H1 (cell line): ENCODE results near the gene TBC1D28. TPM values are rescaled to one million over a fixed set of nuclear protein-coding genes. Genes with fewer than 3 reads are reported as not detected.
"Not testable (repeated sequence)": the region's sequence is repeated elsewhere in the genome, so short reads cannot be mapped to it uniquely, and the experiment has no call there.

ENCODE experiments used
- CTCF ChIA-PET: fragments of 300-600 bp; sonication (Branson Sonifier 250); formaldehyde crosslinking; loops from one replicate; lab custom pipeline; 2021; ENCODE audit not compliant: partially characterized antibody; lab: Charles Lee
- POLR2A ChIA-PET: fragments of 300-600 bp; sonication (Branson Sonifier 250); formaldehyde crosslinking; loops from one replicate; lab custom pipeline; 2021; ENCODE audit warnings: inconsistent platforms; ENCODE audit not compliant: partially characterized antibody; lab: Charles Lee
- DNase-seq, 2 experiments: peaks; one replicate each; pipeline versions ENCODE4 v3.0.0 to v3.0.0-alpha.2; 2010 to 2022; ENCODE audit warnings: low spot score in 2 of 2, low read depth in 1 of 2, mixed read lengths in 1 of 2
- FAIRE-seq: peaks from 2 replicates; lab custom pipeline; 2011; peaks lifted over from hg19 to GRCh38; lab: Jason Lieb, UNC
- H2AFZ ChIP-seq: 2 replicates; pipeline ENCODE4 v1.8.1; 2012; ENCODE audit warnings: low read length, inconsistent platforms
- H2AK5ac ChIP-seq: 2 replicates; pipeline ENCODE4 v1.6.1; 2013; ENCODE audit warnings: low read depth, low read length
- H2BK120ac ChIP-seq: replicated peaks from 2 replicates; pipeline ENCODE3; 2013; ENCODE audit warnings: low read depth, low read length, inconsistent platforms
- H2BK12ac ChIP-seq: 2 replicates; pipeline ENCODE4 v1.6.1; 2013; ENCODE audit warnings: low read depth, low read length
- H2BK15ac ChIP-seq: 2 replicates; pipeline ENCODE4 v1.6.1; 2013; ENCODE audit warnings: low read length
- H2BK20ac ChIP-seq: 2 replicates; pipeline ENCODE4 v1.6.1; 2013; ENCODE audit warnings: low read length
- H2BK5ac ChIP-seq: 2 replicates; pipeline ENCODE4 v1.6.1; 2013; ENCODE audit warnings: low read depth, low read length
- H3K14ac ChIP-seq: 2 replicates; pipeline ENCODE4 v1.6.1; 2013; ENCODE audit warnings: inconsistent platforms; ENCODE audit not compliant: insufficient read length
- H3K18ac ChIP-seq: 2 replicates; pipeline ENCODE4 v1.6.1; 2013; ENCODE audit warnings: low read length; ENCODE audit errors: extremely low read depth
- H3K23ac ChIP-seq: 2 replicates; pipeline ENCODE4 v1.6.1; 2013; ENCODE audit warnings: inconsistent platforms; ENCODE audit not compliant: insufficient read length
- H3K23me2 ChIP-seq: 2 replicates; pipeline ENCODE4 v1.6.1; 2013; ENCODE audit warnings: low read depth, low read length
- H3K27ac ChIP-seq: 2 replicates; pipeline ENCODE4 v1.6.1; 2011; ENCODE audit warnings: low read depth, low read length, inconsistent platforms
- H3K27me3 ChIP-seq, 4 experiments: replicated peaks in 1 of 4; 1 replicate in 1 of 4; 2 replicates in 3 of 4; pipeline versions ENCODE4 v1.6.1 to v1.8.1; 2011 to 2013; ENCODE audit warnings: low read length in 3 of 4, mild to moderate bottlenecking in 3 of 4, inconsistent platforms in 2 of 4, mixed read lengths in 2 of 4, moderate library complexity in 1 of 4; ENCODE audit not compliant: control insufficient read depth in 3 of 4, insufficient read depth in 3 of 4; ENCODE audit errors: extremely low read depth in 1 of 4
- H3K36me3 ChIP-seq, 4 experiments: 2 replicates each; pipeline versions ENCODE4 v1.6.1 to v1.8.1; 2011 to 2013; ENCODE audit warnings: mild to moderate bottlenecking in 4 of 4, low read length in 3 of 4, moderate library complexity in 2 of 4, control low read depth in 1 of 4, inconsistent platforms in 1 of 4; ENCODE audit not compliant: insufficient read depth in 4 of 4, control insufficient read depth in 2 of 4
- H3K4ac ChIP-seq: replicated peaks from 2 replicates; pipeline ENCODE3; 2013; ENCODE audit warnings: low read length, low read depth, mixed read lengths, inconsistent platforms; ENCODE audit not compliant: insufficient read length
- H3K4me1 ChIP-seq, 4 experiments: replicated peaks in 1 of 4; 1 replicate in 1 of 4; 2 replicates in 3 of 4; pipeline versions ENCODE4 v1.6.1 to v1.8.1; 2011 to 2013; ENCODE audit warnings: low read length in 3 of 4, inconsistent platforms in 2 of 4, mixed read lengths in 1 of 4; ENCODE audit not compliant: insufficient read depth in 4 of 4, control insufficient read depth in 3 of 4
- H3K4me2 ChIP-seq, 2 experiments: 2 replicates each; pipeline versions ENCODE4 v1.6.1 to v1.8.1; 2011 to 2013; ENCODE audit warnings: low read depth in 2 of 2, low read length in 2 of 2, control low read depth in 1 of 2, inconsistent platforms in 1 of 2, mild to moderate bottlenecking in 1 of 2; ENCODE audit not compliant: insufficient read depth in 1 of 2
- H3K4me3 ChIP-seq, 4 experiments: fragments of 200-600, 300-600 bp in 1 of 4; sonication (generic), shearing (Covaris generic), sonication (Bioruptor Twin) in 1 of 4; 2 replicates each; pipeline versions ENCODE4 v1.5.1 to v1.8.1; 2011 to 2016; ENCODE audit warnings: low read length in 4 of 4, low read depth in 3 of 4, control low read depth in 2 of 4, inconsistent platforms in 2 of 4, mild to moderate bottlenecking in 2 of 4, mixed read lengths in 1 of 4, moderate library complexity in 1 of 4; ENCODE audit not compliant: insufficient read depth in 2 of 4; ENCODE audit errors: extremely low read depth in 1 of 4
- H3K56ac ChIP-seq: replicated peaks from 2 replicates; pipeline ENCODE3; 2013; ENCODE audit warnings: low read depth, mild to moderate bottlenecking, mixed read lengths, low read length, inconsistent platforms; ENCODE audit not compliant: insufficient read length
- H3K79me1 ChIP-seq: 2 replicates; pipeline ENCODE4 v1.6.1; 2013; ENCODE audit warnings: low read depth, low read length, control low read depth
- H3K79me2 ChIP-seq, 2 experiments: 2 replicates each; pipeline versions ENCODE4 v1.6.1 to v1.8.1; 2012 to 2013; ENCODE audit warnings: low read length in 2 of 2, mild to moderate bottlenecking in 2 of 2, inconsistent platforms in 1 of 2; ENCODE audit not compliant: insufficient read depth in 2 of 2, control insufficient read depth in 1 of 2
- H3K9ac ChIP-seq, 4 experiments: replicated peaks in 1 of 4; 1 replicate in 1 of 4; 2 replicates in 3 of 4; pipeline versions ENCODE4 v1.6.1 to v1.8.1; 2011 to 2013; ENCODE audit warnings: low read depth in 3 of 4, low read length in 3 of 4, control low read depth in 2 of 4, mild to moderate bottlenecking in 2 of 4, moderate library complexity in 2 of 4, inconsistent platforms in 1 of 4; ENCODE audit errors: extremely low read depth in 1 of 4
- H3K9me3 ChIP-seq, 2 experiments: 2 replicates each; pipeline versions ENCODE4 v1.6.1 to v1.8.1; 2012 to 2013; ENCODE audit warnings: mild to moderate bottlenecking in 2 of 2, moderate library complexity in 2 of 2, control low read depth in 1 of 2, inconsistent platforms in 1 of 2, low read depth in 1 of 2, low read length in 1 of 2, mixed read lengths in 1 of 2; ENCODE audit not compliant: insufficient read depth in 2 of 2
- H4K20me1 ChIP-seq, 2 experiments: replicated peaks in 1 of 2; 2 replicates each; pipeline versions ENCODE3 to v1.8.1; 2011 to 2013; ENCODE audit warnings: inconsistent platforms in 2 of 2, low read length in 2 of 2, mild to moderate bottlenecking in 1 of 2; ENCODE audit not compliant: insufficient read depth in 2 of 2, control insufficient read depth in 1 of 2
- H4K5ac ChIP-seq: 2 replicates; pipeline ENCODE4 v1.6.1; 2013; ENCODE audit warnings: low read length, low read depth, mixed read lengths, inconsistent platforms; ENCODE audit not compliant: insufficient read length
- H4K8ac ChIP-seq: 2 replicates; pipeline ENCODE4 v1.8.0; 2013; ENCODE audit warnings: mild to moderate bottlenecking, moderate library complexity, low read length, inconsistent platforms; ENCODE audit not compliant: insufficient read depth; ENCODE audit errors: extremely low read depth
- H4K91ac ChIP-seq: replicated peaks from 2 replicates; pipeline ENCODE3; 2013; ENCODE audit warnings: low read length, mixed read lengths, inconsistent platforms; ENCODE audit not compliant: insufficient read length
- WGBS, 2 experiments: shearing (Covaris generic) in 1 of 2; methylation state at CpG; one replicate each; pipeline versions ENCODE4 v1.1.6 to v1.1.7; 2013 to 2015; ENCODE audit warnings: low lambda C conversion rate in 2 of 2, mixed read lengths in 2 of 2, inconsistent platforms in 1 of 2, low coverage in 1 of 2, missing lambda C conversion rate in 1 of 2; ENCODE audit not compliant: insufficient replicate concordance in 2 of 2, insufficient coverage in 1 of 2, insufficient read length in 1 of 2; ENCODE audit errors: extremely low coverage in 1 of 2, missing lambda C conversion rate in 1 of 2; 5-methylcytosine and 5-hydroxymethylcytosine counted together
- long read RNA-seq, 2 experiments: library from RNA in 1 of 2; library from capped mRNA in 1 of 2; stranded (forward); transcript quantifications; one replicate each; pipeline ENCODE4 v2.0.0, GENCODE V29; 2021; ENCODE audit warnings: inconsistent platforms in 1 of 2
- polyA minus RNA-seq, 3 experiments: library from RNA; depleted of rRNA, polyadenylated mRNA; stranded (reverse); fragments of >200 nt; gene quantifications; 1 replicate in 2 of 3; 2 replicates in 1 of 3; pipeline ENCODE4 v1.2.3, GENCODE V29; 2011
- polyA plus RNA-seq, 7 experiments: library from polyadenylated mRNA; depleted of rRNA in 3 of 7; stranded (reverse) in 5 of 7; unstranded in 2 of 7; fragments of >200 nt in 5 of 7; fragments of 200-250 nt in 2 of 7; gene quantifications; 1 replicate in 5 of 7; 2 replicates in 1 of 7; 4 replicates in 1 of 7; pipeline versions ENCODE4 v1.2.1 to v1.2.3, GENCODE V29; 2011 to 2013; ENCODE audit warnings: missing spikeins in 2 of 7, mixed read lengths in 2 of 7
- total RNA-seq: library from RNA; stranded (reverse); fragmentation: NEBNext Ultra II Directional; extraction: Animal tissue kit (Norgen Biotek cat#: 25700); gene quantifications from 2 replicates; pipeline ENCODE4 v1.2.1, GENCODE V29; 2021

Gene TBC1D28
- not detected in 2 replicates for total RNA-seq
- polyA plus RNA-seq (2011; rRNA removed), result 0.09 TPM in 1 of 2 replicates, not detected in the other
- not detected for polyA plus RNA-seq (2011; cell fraction: cytosol; rRNA removed)
- polyA plus RNA-seq (2011; cell fraction: nucleus; rRNA removed), result 0.83 TPM
- 0.09 TPM in 1 of 4 replicates, not detected in the others for polyA plus RNA-seq (2012, experiment 1 of 2)
- not detected for polyA plus RNA-seq (2012, experiment 2 of 2)
- polyA plus RNA-seq (2013, experiment 1 of 2), result not detected
- polyA plus RNA-seq (2013, experiment 2 of 2), result 0.02 TPM
- not detected in 2 replicates for polyA minus RNA-seq (2011; rRNA and poly(A)+ RNA removed)
- polyA minus RNA-seq (2011; cell fraction: cytosol; rRNA and poly(A)+ RNA removed), result not detected
- polyA minus RNA-seq (2011; cell fraction: nucleus; rRNA and poly(A)+ RNA removed), result not detected
- long read RNA-seq, experiment 1, result 0 reads
- long read RNA-seq, experiment 2, result 0 reads

GRCh38 chr17:18644291-18644690 lies at the start of gene TBC1D28:
TSS of gene TBC1D28 (minus strand) at chr17:18644391. CDS start at chr17:18641352, 3,039 bp downstream.
- H3K36me3 ChIP-seq, H4K91ac ChIP-seq, H4K8ac ChIP-seq, H3K14ac ChIP-seq, H3K79me2 ChIP-seq, H3K27me3 ChIP-seq, H3K9me3 ChIP-seq, H2AFZ ChIP-seq, H3K23me2 ChIP-seq, H3K4me1 ChIP-seq, H2BK12ac ChIP-seq, FAIRE-seq, DNase-seq, H3K23ac ChIP-seq, H3K79me1 ChIP-seq, H3K56ac ChIP-seq, H2BK20ac ChIP-seq, H4K20me1 ChIP-seq, H3K9ac ChIP-seq, H3K27ac ChIP-seq, CTCF ChIA-PET, H3K4me3 ChIP-seq, POLR2A ChIA-PET, H2BK15ac ChIP-seq, H3K18ac ChIP-seq, H2BK120ac ChIP-seq, H2AK5ac ChIP-seq, H3K4ac ChIP-seq, H2BK5ac ChIP-seq, H3K4me2 ChIP-seq, H4K5ac ChIP-seq: not testable (repeated sequence)
- whole genome bisulfite sequencing, 2 experiments, result 94% methylated on average over 9 of the region's 9 CpGs; no CpG with 5 or more reads in 1 of the 2 experiments
